SJSA1 (cell line): ENCODE data around the gene MTMR6. TPM values are rescaled to one million over a fixed set of nuclear protein-coding genes. Genes with fewer than 3 reads are reported as not detected.
A peak's percentile ranks its signal among the peaks of the same experiment; 100 is the strongest.
"Not testable (repeated sequence)": the region's sequence is repeated elsewhere in the genome, so short reads cannot be mapped to it uniquely, and the experiment has no call there.

Experiments
- DNase-seq, 2 experiments: peaks; one replicate each; pipeline ENCODE4 v3.0.0-alpha.2; 2015 to 2020; ENCODE audit warnings: low spot score in 2 of 2, low read depth in 1 of 2
- H3K27ac ChIP-seq: fragments of 250-450 bp; sonication (Bioruptor Pico); 2 replicates; pipeline ENCODE4 v1.5.1; 2020; ENCODE audit warnings: mild to moderate bottlenecking, moderate library complexity
- H3K27me3 ChIP-seq: fragments of 250-450 bp; sonication (Bioruptor Pico); replicated peaks from 2 replicates; pipeline ENCODE4 v1.5.1; 2020; ENCODE audit warnings: mild to moderate bottlenecking, moderate library complexity
- H3K36me3 ChIP-seq: fragments of 250-450 bp; sonication (Bioruptor Pico); 2 replicates; pipeline ENCODE4 v1.5.1; 2020; ENCODE audit warnings: mild to moderate bottlenecking
- H3K4me1 ChIP-seq: fragments of 250-450 bp; sonication (Bioruptor Pico); replicated peaks from 2 replicates; pipeline ENCODE4 v1.6.1; 2021; ENCODE audit warnings: mild to moderate bottlenecking
- H3K4me3 ChIP-seq: fragments of 250-450 bp; sonication (Bioruptor Pico); 2 replicates; pipeline ENCODE4 v1.5.1; 2020; ENCODE audit warnings: mild to moderate bottlenecking
- H3K9me3 ChIP-seq: fragments of 250-450 bp; sonication (Bioruptor Pico); replicated peaks from 2 replicates; pipeline ENCODE4 v1.5.1; 2020; ENCODE audit warnings: mild to moderate bottlenecking
- total RNA-seq: library from RNA; depleted of rRNA; stranded (reverse); fragments of >200 nt; shearing (Covaris generic); gene quantifications from 2 replicates; pipeline ENCODE4 v1.2.3, GENCODE V29; 2014; rRNA removed

Gene MTMR6
- 29.9 and 42.9 TPM in 2 replicates for total RNA-seq

- H3K27me3 ChIP-seq: no peaks in the 10 kb centered on the region
- peaks cover 4% of the 10 kb centered on the region; the same call in 1 of the 2 replicates for H3K4me1 ChIP-seq
- 0 out of 2 replicates have a peak, but pooled peaks cover 5% of the 10 kb centered on the region for H3K36me3 ChIP-seq
- peak within 1 kb of the TSS; percentile 76 for H3K4me3 ChIP-seq
- H3K9me3 ChIP-seq: no peaks in the 10 kb centered on the region
- DNase-seq: peak; percentile 84 to 88
- H3K27ac ChIP-seq: peak within 1 kb of the TSS; percentile 72
These were observed at the start of gene MTMR6 for GRCh38 chr13:25286969-25287961. TSS of gene MTMR6 (minus strand) at chr13:25287488. CDS start at chr13:25287247, 241 bp downstream.

- DNase-seq: no peak
- Histone ChIP-seq H3K9me3 (no peaks in the 10 kb centered on the region), H3K36me3 (peaks cover 69% of the 10 kb centered on the region), H3K27ac (no peak overlapping the region), H3K4me3 (no peak overlapping the region), H3K4me1 (no peaks in the 10 kb centered on the region), H3K27me3 (no peaks in the 10 kb centered on the region)
These were observed 48.6 kb upstream of the MTMR6 start for GRCh38 chr13:25335856-25336255.

DNA sequence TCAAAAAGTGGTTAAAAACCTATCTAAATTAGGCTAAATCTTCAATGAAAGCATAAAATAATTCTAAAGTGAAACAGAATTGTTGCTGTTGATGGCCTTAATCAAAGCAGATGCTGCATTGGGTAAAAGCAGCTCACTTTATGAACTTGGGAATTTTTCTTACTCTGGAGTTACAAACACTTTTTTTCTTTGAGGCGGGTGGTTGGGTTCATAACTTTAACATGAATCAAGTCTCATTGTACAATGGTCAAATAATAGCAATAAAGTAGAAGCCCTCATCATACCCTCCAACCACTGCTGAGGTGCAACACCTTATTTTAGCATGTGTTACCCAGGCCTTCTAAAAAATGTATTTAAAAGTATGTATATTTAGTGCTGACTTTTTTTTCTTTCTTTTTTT is 43.3 kb upstream of the MTMR6 start:
- no peak for DNase-seq
- no peak overlapping the region for H3K27ac ChIP-seq
- no peak overlapping the region for H3K4me3 ChIP-seq
- no peaks in the 10 kb centered on the region for H3K4me1 ChIP-seq
- H3K27me3 ChIP-seq: no peaks in the 10 kb centered on the region
- H3K36me3 ChIP-seq: peaks cover 87% of the 10 kb centered on the region
- H3K9me3 ChIP-seq: no peaks in the 10 kb centered on the region

GRCh38 chr13:25329706-25330105 is 42.4 kb upstream of the MTMR6 start:
- peaks cover 87% of the 10 kb centered on the region for H3K36me3 ChIP-seq
- no peak overlapping the region for H3K27ac ChIP-seq

GRCh38 chr13:25324100-25324499 is 36.8 kb upstream of the MTMR6 start:
- peaks cover 89% of the 10 kb centered on the region for H3K36me3 ChIP-seq
- no peaks in the 10 kb centered on the region for H3K27me3 ChIP-seq
- no peak for DNase-seq
- no peaks in the 10 kb centered on the region for H3K9me3 ChIP-seq
- H3K4me3 ChIP-seq: no peak overlapping the region
- no peak overlapping the region for H3K27ac ChIP-seq
- no peaks in the 10 kb centered on the region for H3K4me1 ChIP-seq

More at GRCh38 chr13:25329706-25330105, 42.4 kb upstream of the MTMR6 start:
- DNase-seq: no peak
- Histone ChIP-seq H3K4me3 (no peak overlapping the region), H3K9me3 (no peaks in the 10 kb centered on the region), H3K27me3 (no peaks in the 10 kb centered on the region), H3K4me1 (no peaks in the 10 kb centered on the region)

- H3K27ac ChIP-seq: no peak overlapping the region
- H3K4me1 ChIP-seq: no peaks in the 10 kb centered on the region
- H3K4me3 ChIP-seq: no peak overlapping the region
- no peaks in the 10 kb centered on the region for H3K9me3 ChIP-seq
- no peaks in the 10 kb centered on the region for H3K27me3 ChIP-seq
- no peak for DNase-seq
- H3K36me3 ChIP-seq: peaks cover 80% of the 10 kb centered on the region
These were observed 32.5 kb upstream of the MTMR6 start for GRCh38 chr13:25319771-25320170.

DNA sequence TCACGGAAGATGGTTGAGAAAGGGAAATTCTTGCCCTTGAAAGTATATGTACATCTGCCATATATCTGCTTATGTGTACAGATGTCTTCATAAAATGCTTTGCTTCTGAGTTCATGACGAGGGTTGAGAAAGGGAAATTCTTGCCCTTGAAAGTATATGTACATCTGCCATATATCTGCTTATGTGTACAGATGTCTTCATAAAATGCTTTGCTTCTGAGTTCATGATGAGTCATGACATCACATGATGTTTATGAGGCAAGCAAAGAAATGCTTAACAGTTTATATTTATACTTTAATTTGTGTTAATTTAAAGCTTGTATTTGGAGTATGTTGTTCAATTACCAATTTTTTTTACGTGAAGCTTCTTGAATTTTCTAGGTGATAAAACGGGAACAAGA is 31.7 kb upstream of the MTMR6 start:
- H3K9me3 ChIP-seq, DNase-seq, H3K4me1 ChIP-seq, H3K4me3 ChIP-seq, H3K27me3 ChIP-seq, H3K27ac ChIP-seq: not testable (repeated sequence)
- peaks cover 81% of the 10 kb centered on the region for H3K36me3 ChIP-seq

GRCh38 chr13:25310891-25311290 is 23.6 kb upstream of the MTMR6 start:
- Histone ChIP-seq H3K27ac (no peak overlapping the region), H3K9me3 (no peaks in the 10 kb centered on the region), H3K4me1 (no peaks in the 10 kb centered on the region), H3K27me3 (no peaks in the 10 kb centered on the region), H3K4me3 (no peak overlapping the region), H3K36me3 (peaks cover 85% of the 10 kb centered on the region)
- no peak for DNase-seq

- Histone ChIP-seq H3K4me1 (peaks cover 6% of the 10 kb centered on the region; the same call in 1 of the 2 replicates), H3K27ac (no peak overlapping the region), H3K27me3 (no peaks in the 10 kb centered on the region), H3K4me3 (no peak overlapping the region), H3K36me3 (peaks cover 69% of the 10 kb centered on the region), H3K9me3 (no peaks in the 10 kb centered on the region)
- no peak for DNase-seq
These were observed 19.6 kb upstream of the MTMR6 start for GRCh38 chr13:25306671-25307464.

- Histone ChIP-seq H3K9me3 (no peaks in the 10 kb centered on the region), H3K4me3 (peak overlapping the region; percentile 73), H3K4me1 (peaks cover 11% of the 10 kb centered on the region), H3K27me3 (no peaks in the 10 kb centered on the region; the same call in 1 of the 2 replicates), H3K27ac (peak overlapping the region; percentile 86), H3K36me3 (peaks cover 30% of the 10 kb centered on the region)
- no peak for DNase-seq
These were observed 14.8 kb upstream of the MTMR6 start for GRCh38 chr13:25302121-25302520.

GRCh38 chr13:25301347-25302113 is 14.2 kb upstream of the MTMR6 start, which contains the start of gene NUP58:
TSS of gene NUP58 (plus strand) at chr13:25301625. CDS start at chr13:25301774, 149 bp downstream.
- Histone ChIP-seq H3K4me1 (peaks cover 11% of the 10 kb centered on the region), H3K36me3 (peaks cover 26% of the 10 kb centered on the region), H3K27ac (peak within 1 kb of the TSS; percentile 86), H3K9me3 (no peaks in the 10 kb centered on the region), H3K4me3 (peak within 1 kb of the TSS; percentile 73), H3K27me3 (no peaks in the 10 kb centered on the region; the same call in 1 of the 2 replicates)
- DNase-seq: peak; percentile 82 to 90

- peak overlapping the region; percentile 73 for H3K4me3 ChIP-seq
- H3K36me3 ChIP-seq: peaks cover 24% of the 10 kb centered on the region
- DNase-seq: no peak
- no peaks in the 10 kb centered on the region for H3K9me3 ChIP-seq
- peak overlapping the region; percentile 86 for H3K27ac ChIP-seq
- H3K4me1 ChIP-seq: peaks cover 11% of the 10 kb centered on the region
- H3K27me3 ChIP-seq: peaks cover 2% of the 10 kb centered on the region; the same call in 1 of the 2 replicates
These were observed 13.6 kb upstream of the MTMR6 start for GRCh38 chr13:25300861-25301346.

GRCh38 chr13:25295701-25296100 is 8.4 kb upstream of the MTMR6 start:
- H3K36me3 ChIP-seq: no peaks in the 10 kb centered on the region
- peaks cover 2% of the 10 kb centered on the region; the same call in 1 of the 2 replicates for H3K27me3 ChIP-seq
- no peaks in the 10 kb centered on the region for H3K9me3 ChIP-seq
- no peak for DNase-seq
- H3K27ac ChIP-seq: no peak overlapping the region
- peaks cover under 1% of the 10 kb centered on the region; the same call in 1 of the 2 replicates for H3K4me1 ChIP-seq
- H3K4me3 ChIP-seq: no peak overlapping the region
